HG02852 (cell line): ENCODE results near the gene CGB3.
"Not testable (repeated sequence)": the region's sequence is repeated elsewhere in the genome, so short reads cannot be mapped to it uniquely, and the experiment has no call there.

ENCODE experiments used
- ATAC-seq: cut with Tn5 transposase; IDR thresholded peaks from one replicate; pipeline ENCODE4 v1.9.1; 2021; ENCODE audit warnings: mild to moderate bottlenecking, moderate library complexity; ENCODE audit not compliant: unreplicated experiment

CGB3 gene

DNA sequence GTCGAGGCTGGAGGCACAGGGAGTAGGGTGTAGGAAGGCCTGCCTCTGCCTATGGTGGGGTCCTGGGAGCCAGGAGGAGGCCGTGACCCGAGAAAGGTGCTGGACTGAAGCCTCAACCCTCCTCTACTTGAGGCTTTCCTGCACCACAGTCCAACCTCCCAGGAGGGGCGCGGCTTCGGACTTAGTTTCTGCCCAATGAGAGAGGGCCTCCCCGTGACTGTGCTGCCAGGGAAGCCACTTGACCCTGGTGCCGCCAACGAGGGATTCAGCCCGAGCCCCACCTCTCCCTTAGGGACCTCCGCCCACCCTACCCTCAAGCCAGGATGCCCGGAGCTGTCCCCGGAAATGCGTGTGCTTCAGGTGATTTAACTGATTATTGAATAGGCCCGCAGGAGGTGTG, at the start of gene CGB3:
CGB3 (minus strand) TSS at position 101 of the 400 bp plus-strand sequence. CDS start 362 bp downstream, outside the sequence.
- ATAC-seq, result not testable (repeated sequence)

DNA sequence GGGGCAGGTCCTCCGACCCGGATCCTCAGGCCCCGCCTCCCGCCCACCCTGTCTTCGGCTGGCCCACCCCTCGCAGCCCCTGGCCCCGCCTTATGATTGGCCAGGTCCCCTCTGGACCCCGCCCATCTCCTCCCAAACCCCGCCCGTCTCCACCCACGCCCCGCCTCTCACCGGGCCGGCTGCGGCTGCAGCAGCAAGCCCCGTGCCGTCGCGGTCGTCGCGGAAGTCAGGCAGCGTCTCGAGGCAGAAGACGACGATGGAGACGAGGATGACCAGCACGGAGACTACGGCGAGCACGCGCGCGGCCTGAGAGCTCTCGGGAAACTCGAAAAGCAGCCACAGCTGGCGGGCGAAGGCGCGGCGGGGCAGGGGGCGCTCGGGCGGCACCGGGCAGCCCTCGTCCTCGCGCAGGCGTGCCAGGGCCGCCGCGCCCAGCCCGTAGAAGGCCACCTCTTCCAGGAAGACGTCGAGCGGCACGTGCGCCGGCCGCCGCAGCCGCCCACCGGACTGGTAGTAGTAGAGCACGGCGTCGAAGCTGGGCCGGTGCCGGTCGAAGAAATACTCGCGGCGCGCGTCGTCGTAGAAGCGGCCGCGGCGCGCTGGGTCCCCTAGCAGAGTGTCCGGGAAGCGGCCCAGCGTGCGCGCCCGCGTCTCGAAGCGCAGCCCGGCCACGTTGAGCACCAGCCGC, 47.9 kb upstream of the CGB3 start:
- no peak for ATAC-seq

DNA sequence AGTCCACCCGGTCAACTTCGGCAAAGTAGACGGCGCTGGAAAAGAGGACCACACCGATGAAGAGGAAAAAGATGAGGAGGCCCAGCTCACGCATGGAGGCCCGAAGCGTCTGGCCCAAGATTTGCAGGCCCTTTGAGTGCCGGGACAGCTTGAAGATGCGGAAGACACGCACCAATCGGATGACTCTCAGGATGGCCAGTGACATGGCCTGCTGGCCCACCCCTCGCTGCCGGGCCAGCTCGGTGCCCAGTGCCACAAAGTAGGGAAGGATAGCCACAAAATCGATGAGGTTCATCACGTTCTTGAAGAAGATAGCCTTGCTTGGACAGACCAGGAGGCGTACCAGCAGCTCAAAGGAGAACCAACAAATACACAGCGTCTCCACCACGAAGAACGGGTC, 46.3 kb upstream of the CGB3 start:
- no peak for ATAC-seq

DNA sequence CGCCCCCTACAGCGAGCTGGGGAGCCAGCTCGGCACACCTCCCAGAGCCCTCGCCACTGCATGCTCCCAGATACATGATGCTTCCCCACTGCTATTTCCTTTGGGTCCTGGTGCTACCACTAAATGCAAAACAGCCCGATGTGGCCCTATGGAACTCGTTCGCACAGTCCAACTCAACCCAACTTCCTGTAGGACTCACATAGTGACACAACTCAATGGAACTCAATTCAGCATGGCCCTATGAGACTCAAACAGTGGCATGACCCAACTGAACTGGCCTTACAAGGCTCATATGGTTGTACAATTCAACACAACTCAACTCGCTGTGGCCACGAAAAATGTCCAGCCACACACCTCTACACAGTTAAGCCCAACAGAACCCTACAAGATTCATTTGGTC, 44.9 kb upstream of the CGB3 start:
- ATAC-seq, result no peak

DNA sequence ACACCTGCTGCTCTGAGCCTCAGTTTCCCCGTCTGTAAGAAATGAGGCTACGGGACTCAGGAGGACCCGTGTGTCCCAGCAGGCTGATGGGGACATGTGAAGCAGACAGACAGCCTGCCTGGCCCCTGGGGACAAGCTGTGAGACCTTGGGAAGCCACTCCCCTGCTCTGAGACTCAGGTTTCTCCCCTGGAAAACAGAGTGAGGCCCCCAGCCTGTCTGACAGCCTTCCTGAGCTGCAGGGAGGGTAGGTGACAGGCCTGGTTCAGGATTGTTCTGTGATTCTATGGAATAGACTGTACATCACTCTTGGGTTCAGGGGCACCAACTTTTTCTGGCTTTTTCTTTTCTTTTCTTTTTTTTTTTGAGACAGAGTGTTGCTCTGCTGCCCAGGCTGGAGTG, 43.4 kb upstream of the CGB3 start:
- no peak for ATAC-seq

DNA sequence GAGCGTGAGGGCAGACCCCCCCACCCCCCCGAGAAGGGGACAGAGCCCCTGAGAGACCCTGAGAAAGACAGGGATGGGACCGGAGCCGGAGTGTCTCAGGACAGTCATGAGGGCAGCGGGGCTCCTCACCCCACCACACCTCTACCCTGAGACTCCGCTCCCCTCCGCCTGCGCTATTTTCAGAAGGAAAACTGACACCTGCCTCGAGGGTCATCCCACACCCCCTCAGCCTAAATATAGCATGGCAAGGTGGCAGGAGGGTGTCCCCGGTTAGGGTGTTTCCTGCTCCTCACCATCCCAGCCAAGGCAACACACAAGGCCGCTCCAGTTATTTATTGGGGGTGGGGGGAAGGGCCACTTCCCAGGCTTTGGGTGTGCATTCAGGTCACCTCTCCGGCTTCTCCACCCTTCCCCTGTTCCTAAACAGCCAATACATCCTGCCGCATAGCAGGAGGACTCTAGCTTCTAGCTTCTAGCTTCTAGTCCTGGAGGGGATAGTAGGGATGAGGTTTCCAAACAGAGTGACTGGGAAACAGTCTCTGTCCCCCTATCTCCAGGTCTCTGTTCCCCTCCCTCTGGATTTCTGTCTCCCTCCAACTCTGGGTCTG, 41.9 kb upstream of the CGB3 start:
- no peak for ATAC-seq

DNA sequence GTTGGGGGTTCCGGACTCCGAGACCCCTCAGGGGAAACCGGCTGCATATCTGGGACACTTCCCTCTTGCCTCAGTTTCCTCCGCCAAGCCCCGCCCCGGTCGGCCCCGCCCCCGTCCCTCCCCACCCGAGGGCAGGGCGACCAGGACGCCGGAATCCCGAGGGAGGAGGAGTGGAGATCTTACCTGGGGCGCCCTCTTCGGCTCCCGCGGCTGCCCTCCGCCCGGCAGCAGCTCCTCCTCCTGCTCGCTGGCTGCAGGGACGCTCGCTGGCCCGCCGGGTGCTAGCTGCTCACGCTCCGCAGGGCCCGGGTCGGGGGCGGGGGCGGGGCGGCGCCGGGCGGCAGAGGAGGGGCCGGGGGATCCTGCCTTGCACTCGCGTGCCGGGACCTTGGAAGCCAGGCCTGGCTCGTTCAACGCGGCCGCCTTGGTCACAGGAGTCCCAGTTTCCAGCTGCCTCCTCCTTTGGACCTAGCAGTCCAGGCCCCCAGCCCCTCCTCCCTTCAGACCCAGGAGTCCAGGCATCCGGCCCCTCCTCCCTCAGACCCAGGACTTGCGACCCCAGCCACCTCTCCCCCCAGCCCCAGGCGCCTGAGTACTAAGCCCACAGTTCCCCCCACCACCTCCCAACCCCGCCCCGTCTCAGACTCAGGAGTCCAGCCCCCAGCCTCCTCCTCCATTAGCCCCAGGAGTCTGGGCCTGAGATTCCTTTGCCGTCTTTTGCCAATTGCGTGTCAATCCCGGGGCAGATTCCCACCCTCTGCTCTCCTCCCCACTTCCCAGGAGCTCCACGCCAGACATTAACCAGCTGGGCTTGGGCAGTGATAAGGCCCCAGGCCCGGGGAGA, 40.9 kb upstream of the CGB3 start, which contains the start of gene NTF4:
NTF4 (minus strand) TSS at position 51 of the 844 bp plus-strand sequence. CDS start 2,821 bp downstream, outside the sequence.
- ATAC-seq, result no peak

DNA sequence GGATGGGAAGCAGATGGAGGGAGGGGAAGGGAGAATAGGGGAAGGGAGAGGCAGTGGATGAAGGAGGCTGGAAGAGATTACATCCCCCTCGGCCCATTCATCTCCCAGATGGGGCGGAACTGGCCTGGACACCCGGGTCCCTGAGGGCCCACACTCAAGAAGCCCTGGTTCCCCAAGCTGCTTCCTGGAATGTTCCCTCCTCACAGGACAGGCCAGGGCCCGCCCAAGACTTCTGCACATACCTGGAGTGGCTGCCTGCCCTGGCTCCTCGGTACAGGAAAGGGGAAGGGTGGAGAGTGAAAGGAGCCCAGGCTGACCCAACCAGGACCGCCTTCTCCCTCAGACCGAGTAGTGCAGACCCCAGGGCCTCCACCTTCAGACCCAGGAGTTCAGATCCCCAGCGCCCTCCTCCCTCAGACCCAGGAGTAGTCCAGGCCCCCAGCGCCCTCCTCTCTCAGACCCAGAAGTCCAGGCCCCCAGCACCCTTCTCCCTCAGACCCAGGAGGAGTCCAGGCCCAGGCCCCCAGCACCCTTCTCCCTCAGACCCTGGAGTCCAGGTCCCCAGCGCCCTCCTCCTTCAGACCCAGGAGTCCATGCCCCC, 40.0 kb upstream of the CGB3 start:
- ATAC-seq, result no peak

DNA sequence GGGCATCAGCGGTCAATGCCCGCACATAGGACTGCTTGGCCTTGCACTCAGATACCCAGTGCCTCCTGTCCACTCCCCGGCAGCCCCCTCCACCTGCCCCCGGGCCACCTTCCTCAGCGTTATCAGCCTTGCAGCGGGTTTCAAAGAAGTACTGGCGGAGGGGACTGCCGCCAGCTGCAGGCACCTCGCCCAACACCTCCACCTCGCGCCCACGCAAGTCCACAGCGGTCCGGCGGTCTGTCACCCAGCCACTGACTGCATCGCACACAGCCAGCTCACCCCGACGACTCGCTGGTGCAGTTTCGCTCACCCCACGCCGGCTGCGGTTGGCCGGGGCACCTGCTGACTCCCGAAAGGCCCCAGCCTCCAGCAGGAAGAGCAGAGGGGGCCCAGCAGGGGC, 37.3 kb upstream of the CGB3 start:
- no peak for ATAC-seq

DNA sequence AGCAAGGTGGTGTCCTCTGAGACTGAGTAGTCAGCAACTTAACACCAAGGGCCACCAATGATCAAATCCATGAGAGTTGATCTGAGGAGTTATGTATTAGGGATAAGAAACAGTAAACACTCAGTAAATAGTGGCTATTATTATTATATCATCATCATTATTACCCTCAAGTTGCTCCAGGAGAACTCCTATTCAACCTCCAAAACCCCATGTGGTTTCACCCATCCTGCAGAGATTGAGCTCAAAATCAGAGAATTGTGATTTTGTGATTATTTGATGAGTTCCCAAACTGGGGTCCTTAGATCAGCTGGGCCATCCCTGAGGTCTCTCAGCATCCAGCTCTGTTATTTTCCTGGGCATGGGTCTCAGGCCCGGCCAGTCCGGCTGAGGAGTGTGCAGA, 36.9 kb upstream of the CGB3 start:
- ATAC-seq, result no peak

DNA sequence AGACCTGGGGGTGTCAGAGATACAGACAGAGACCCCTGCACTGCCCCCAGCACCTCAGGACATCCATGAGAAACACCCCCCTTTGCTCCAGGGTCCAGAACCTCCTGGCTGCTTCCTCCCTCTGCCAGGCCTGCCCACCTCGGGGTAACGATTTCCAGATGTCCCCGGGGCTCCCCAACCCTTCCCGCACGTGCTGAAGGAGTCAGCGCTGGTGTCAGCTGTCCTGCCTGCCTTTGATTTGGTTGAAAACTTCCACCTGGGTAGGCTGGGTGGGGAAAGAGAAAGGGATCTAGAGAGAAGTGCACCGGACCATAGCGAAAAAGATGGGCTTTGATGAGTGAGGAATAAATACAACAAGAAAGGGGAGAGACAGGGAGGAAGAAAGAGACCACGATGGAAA, 34.9 kb upstream of the CGB3 start:
- no peak for ATAC-seq

DNA sequence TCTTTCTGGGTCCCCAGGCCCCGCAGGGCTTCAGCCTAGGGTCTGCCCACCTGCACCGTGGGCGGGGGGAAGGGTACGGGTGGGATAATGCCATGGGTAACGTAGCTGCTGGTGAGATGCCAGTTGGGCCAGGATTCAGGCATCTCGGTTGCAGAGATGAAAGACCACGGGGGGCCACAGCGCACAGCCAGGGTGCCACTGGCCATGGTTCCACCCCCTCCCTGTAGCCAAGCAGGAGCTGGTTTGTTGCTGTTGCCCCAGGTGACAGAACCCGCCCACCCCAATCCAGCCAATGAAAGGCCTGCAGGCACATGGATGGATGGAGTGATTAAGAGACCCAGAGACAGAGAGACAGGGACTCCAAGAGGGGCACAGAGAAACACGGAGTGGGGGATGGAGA, 34.4 kb upstream of the CGB3 start:
- ATAC-seq, result no peak

DNA sequence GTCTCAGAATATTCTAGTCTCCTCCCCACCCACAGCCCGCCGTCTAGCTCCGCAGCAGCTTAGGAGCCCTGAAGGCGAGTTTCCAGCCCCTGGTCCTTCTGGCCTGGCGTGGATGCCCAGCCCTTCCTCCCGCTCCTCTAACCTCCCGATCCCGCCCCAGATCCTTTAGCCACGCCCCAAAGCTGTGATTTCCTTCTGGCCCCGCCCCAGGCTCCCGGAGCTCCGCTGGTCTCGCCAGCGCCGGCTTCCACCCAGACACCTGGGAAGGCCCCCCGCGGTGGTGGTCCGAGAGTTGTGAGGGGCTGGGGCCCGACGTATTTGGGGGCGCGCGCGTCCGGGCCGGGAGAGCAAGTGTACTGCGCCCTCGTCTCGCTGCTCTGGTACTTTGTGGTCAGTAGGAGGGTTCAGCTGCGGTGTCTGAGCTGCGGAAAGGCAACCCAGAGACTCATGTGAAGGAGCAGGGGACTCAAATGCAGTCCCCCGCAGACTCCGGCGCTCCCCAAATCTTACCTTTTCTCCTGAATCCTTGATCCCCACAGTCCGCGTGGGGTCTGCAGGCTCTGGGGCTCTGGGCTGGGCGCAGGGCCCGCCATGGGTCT, 33.6 kb upstream of the CGB3 start, which contains the start of gene CGB7:
CGB7 (minus strand) TSS at position 114 of the 599 bp plus-strand sequence. CDS start 2,374 bp downstream, outside the sequence.
- no peak for ATAC-seq

DNA sequence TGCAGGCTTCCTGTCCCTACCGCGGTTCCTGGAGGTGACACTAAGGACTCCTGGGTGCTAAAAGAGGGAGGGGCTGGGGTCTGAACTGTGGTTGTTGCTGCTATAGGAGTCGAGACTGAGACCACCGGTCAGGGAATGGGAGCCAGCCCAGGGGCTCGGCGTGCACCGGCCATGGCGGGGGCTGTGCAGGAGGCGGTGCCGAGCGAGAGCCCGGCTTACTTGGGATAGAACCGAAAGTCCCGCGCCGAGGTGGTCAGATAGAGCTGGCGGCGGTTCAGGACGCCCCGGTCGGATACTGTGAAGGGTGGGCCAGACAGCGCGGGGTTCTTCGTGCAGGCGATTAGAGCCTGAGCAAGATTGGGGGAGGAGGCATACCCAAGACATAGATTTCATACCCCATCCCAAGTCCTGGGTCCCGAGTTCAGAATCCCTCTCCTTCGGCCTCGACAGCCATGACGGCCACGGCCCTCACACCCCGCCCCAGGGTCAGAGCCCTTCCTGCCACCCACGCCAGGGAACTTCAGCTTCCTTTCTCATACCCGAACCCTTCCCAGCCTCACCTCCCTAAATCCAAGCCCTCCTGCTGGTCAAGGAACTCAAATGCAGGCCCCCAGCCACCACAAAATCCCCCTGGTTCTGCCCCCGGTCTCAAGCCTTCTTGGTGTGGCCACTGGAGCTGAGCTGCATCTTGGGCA, 32.9 kb upstream of the CGB3 start:
- ATAC-seq, result not testable (repeated sequence)

DNA sequence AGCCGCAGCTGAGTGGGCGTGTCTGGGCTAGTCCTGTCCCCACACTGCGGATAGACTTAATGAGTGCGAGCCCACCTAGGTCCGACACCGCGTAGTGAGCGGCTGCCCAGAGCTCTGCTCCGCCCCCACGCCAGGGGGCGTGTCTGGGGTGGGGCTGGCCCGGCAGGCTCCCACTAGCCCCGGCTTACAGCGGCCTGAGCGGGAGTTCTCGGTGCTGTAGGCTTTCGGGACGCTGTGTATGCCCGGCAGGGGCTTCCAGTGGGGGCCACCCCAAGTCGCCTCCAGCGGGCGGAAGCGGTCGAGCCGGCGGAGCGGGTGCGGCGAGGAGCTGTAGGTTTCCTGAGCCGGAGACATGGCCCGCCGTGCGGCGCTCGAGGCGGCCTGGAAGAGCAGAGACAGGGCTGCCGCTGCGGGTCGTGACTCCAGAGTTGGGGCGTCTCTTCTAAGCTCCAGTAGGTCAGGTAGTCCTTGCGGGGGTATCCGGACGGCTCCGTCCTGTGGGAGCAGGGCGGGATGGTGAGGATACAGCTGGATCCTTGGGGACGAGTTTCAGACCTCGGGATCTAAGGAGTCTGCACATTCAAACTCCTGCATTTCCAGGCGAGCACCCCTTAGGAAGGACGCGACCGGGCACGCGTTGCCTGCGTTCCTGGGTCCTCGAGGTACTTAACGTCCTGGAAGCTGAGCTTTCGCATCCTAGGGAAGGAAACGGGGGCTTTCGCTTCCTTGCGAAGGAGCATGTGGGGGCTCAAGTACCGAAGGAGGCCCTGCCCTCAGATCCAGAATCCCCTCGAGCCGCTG, 32.2 kb upstream of the CGB3 start:
- ATAC-seq, result no peak

DNA sequence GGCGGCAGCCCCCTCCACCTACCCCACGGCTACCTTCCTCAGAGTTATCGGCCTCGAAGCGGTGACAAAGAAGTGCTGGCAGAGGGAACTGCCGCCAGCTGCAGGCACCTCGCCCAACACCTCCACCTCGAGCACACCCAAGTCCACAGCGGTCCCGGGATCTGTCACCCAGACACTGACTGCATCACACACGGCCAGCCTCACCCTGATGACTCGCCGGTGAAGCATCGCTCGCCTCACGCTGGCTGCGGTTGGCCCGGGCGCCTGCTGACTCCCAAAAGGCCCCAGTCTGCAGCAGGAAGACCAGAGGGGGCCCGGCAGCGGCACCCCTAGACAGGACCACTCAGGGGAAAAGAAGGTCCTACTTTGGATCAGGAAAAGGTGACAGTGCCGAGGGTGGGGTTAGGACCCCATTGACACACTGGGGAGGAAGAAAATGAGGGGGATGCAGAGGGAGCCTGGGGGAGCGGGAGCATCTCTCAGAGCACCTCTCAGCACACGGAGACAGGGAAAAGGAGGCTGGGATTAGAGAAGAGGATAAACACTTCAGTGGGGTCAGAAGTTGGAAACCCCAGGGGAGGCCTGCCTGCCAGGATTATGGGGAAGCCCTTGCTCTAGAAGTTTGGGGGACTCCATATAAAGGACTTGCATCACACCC, 26.4 kb upstream of the CGB3 start:
- not testable (repeated sequence) for ATAC-seq

DNA sequence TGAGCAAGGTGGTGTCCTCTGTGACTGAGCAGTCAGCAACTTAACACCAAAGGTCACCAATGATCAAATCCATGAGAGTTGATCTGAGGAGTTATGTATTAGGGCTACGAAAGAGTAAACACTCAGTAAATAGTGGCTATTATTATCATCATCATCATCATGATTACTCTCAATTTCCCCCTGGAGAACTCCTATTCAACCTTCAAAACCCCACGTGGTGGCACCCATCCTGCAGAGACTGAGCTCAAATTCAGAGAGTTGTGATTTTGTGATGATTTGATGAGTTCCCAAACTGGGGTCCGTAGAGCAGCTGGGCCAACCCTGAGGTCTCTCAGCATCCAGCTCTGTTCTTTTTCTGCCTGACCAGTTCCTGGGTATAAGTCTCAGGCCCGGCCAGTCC, 25.7 kb upstream of the CGB3 start:
- ATAC-seq, result not testable (repeated sequence)

DNA sequence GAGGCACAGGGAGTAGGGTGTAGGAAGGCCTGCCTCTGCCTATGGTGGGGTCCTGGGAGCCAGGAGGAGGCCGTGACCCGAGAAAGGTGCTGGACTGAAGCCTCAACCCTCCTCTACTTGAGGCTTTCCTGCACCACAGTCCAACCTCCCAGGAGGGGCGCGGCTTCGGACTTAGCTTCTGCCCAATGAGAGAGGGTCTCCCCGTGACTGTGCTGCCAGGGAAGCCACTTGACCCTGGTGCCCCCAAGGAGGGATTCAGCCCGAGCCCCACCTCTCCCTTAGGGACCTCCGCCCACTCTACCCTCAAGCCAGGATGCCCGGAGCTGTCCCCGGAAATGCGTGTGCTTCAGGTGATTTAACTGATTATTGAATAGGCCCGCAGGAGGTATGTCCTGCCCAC, 24.9 kb upstream of the CGB3 start, which contains the start of gene CGB8:
CGB8 (minus strand) TSS at position 101 of the 400 bp plus-strand sequence. CDS start 372 bp downstream, outside the sequence.
- ATAC-seq, result not testable (repeated sequence)

DNA sequence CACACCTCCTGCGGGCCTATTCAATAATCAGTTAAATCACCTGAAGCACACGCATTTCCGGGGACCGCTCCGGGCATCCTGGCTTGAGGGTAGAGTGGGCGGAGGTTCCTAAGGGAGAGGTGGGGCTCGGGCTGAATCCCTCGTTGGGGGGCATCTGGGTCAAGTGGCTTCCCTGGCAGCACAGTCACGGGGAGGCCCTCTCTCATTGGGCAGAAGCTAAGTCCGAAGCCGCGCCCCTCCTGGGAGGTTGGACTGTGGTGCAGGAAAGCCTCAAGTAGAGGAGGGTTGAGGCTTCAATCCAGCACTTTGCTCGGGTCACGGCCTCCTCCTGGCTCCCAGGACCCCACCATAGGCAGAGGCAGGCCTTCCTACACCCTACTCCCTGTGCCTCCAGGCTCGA, 19.4 kb upstream of the CGB3 start, which contains the start of gene CGB5:
CGB5 (plus strand) TSS at position 301 of the 400 bp plus-strand sequence. CDS start 362 bp downstream, outside the sequence.
- ATAC-seq, result not testable (repeated sequence)
